ENCODE results near the gene NPTX1. TPM values are rescaled to one million over a fixed set of nuclear protein-coding genes. Genes with fewer than 3 reads are reported as not detected.

Gene NPTX1
- total RNA-seq: 1 to 10 TPM; 1.1 to 2.6 (median 2.3) TPM

DNA sequence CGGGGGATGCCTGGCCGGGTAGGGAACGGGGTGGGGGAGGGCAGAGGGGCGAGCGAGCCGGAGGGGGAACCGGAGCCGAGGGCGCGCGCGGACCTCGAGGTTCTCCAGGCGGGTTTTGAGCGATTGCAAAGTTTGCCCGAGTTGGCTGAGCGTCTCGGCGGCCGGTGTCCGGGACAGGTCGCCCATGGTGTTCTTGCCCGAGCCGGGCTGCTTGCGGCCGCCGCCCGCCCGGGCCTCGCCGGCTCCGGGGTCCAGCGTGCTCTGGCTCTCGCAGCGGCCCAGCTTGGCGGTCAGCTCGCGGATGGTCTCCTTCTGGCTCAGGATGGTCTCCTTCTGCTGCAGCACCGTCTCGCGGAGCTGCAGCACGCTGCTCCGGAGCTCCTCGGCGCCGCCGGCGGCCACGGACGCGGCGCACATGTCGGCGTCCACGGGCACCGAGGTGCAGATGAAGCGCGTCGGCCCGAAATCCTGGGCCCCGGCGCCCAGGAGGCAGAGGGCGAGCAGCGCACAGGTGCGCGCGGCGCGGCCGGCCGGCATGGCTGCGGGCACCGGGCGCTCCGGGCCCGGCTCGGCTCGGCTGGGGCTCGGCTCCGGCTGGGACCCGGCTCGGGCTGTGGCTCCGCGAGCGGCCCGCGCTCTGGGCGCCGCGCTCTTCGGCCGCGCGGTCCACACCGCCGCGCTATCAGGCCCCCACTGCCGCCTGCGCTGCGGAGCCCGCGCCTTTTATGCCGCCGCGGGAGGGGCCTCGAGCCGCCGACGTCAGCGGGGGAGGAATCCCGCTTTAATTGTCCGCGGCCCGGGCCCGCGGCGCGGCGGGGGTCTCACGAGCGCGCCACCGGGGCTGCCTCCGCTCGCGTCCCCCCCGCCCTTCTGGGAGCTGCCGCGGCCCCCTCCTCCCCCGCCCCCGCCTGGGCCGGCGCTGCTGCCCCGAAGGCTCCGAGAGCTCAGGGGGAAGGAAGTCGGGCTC is at the start of gene NPTX1:
Gene NPTX1, minus strand, starts transcription at position 698 of the 967 bp plus-strand sequence. Its CDS starts 161 bp downstream, at position 537.
- intact Hi-C loops (cut with DNase I; ENCODE audit: low total_unique reads): no loop called here
- TF ChIP-seq, protein P1, sequence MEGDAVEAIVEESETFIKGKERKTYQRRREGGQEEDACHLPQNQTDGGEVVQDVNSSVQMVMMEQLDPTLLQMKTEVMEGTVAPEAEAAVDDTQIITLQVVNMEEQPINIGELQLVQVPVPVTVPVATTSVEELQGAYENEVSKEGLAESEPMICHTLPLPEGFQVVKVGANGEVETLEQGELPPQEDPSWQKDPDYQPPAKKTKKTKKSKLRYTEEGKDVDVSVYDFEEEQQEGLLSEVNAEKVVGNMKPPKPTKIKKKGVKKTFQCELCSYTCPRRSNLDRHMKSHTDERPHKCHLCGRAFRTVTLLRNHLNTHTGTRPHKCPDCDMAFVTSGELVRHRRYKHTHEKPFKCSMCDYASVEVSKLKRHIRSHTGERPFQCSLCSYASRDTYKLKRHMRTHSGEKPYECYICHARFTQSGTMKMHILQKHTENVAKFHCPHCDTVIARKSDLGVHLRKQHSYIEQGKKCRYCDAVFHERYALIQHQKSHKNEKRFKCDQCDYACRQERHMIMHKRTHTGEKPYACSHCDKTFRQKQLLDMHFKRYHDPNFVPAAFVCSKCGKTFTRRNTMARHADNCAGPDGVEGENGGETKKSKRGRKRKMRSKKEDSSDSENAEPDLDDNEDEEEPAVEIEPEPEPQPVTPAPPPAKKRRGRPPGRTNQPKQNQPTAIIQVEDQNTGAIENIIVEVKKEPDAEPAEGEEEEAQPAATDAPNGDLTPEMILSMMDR (IDR thresholded peaks at IDR 0.05): no peak
- TF ChIP-seq POLR2A (IDR thresholded peaks at IDR 0.05): no peak
- DNase-seq (ENCODE audit: low spot score in 2 of 2): no peak
- 2% methylated on average over 25 to 50 of the region's 136 CpGs for WGBS, 2 donors
- peak within 1 kb of the TSS; percentile 8 for H3K4me3 ChIP-seq (ENCODE audit: low read depth, poor library complexity, severe bottlenecking)

- intact Hi-C loops (cut with DNase I; ENCODE audit: low total_unique reads): no loop called here
- H3K4me3 ChIP-seq (ENCODE audit: low read depth, poor library complexity, severe bottlenecking): no peak overlapping the region
- WGBS, 2 donors: 38 to 40% methylated on average over 16 of the region's 16 CpGs
- no peak for TF ChIP-seq POLR2A (IDR thresholded peaks at IDR 0.05)
- TF ChIP-seq, protein P1 (IDR thresholded peaks at IDR 0.05): no peak
- no peak for DNase-seq (ENCODE audit: low spot score in 2 of 2)
Observed at GRCh38 chr17:80523956-80524712, 47.7 kb upstream of the NPTX1 start.

DNA sequence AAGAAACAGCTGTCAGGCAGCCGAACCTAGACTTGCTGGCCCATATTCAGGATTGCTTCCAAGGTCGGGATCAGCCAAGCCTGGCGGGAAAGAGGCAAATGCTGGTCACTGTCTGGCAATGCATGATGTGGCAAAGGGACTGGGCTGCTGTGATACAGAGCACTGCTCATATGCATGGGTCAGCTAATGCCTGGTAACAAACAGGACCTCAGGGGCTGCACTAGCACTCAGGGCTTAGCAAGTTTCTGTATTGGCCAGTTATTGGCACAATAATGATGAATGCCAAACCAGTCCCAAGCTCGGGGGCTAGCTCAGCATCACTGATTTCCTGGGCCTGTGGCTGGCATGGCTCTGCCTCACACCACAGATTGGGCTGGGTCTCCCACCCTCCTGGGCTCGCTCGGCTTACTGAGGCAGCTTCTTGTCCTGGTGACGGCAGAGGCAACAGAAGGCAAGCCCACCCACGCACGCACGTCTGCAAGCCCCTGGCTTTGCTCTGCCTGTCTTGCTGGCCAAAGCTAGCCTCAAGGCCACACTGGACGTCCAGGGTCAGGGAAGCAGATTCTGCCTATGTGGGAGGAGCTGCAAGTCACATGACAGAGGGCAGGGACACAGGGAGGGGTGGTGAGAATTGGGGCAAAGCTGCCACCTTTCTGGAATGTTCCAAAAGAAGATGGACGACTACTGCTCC is 46.8 kb upstream of the NPTX1 start:
- WGBS, 2 donors: 82 to 84% methylated on average over 12 of the region's 12 CpGs
- H3K4me3 ChIP-seq (ENCODE audit: low read depth, poor library complexity, severe bottlenecking): no peak overlapping the region
- TF ChIP-seq POLR2A (IDR thresholded peaks at IDR 0.05): no peak
- TF ChIP-seq, protein P1 (IDR thresholded peaks at IDR 0.05): no peak
- intact Hi-C loops (cut with DNase I; ENCODE audit: low total_unique reads): no loop called here
- no peak for DNase-seq (ENCODE audit: low spot score in 2 of 2)

- no peak overlapping the region for H3K4me3 ChIP-seq (ENCODE audit: low read depth, poor library complexity, severe bottlenecking)
- DNase-seq (ENCODE audit: low spot score in 2 of 2): no peak
- TF ChIP-seq, protein P1 (IDR thresholded peaks at IDR 0.05): no peak
- no peak for TF ChIP-seq POLR2A (IDR thresholded peaks at IDR 0.05)
- WGBS, 2 donors: 37% methylated on average over 10 of the region's 10 CpGs
- intact Hi-C loops (cut with DNase I; ENCODE audit: low total_unique reads): no loop called here
Observed at GRCh38 chr17:80520810-80521455, 44.5 kb upstream of the NPTX1 start.

Measured in lower leg skin (tissue), 4 donors.